ENCODE measurements around the gene AIF1L. TPM values are rescaled to one million over a fixed set of nuclear protein-coding genes. Genes with fewer than 3 reads are reported as not detected.

AIF1L gene
- total RNA-seq, 2 experiments from 2014 or later = not detected

GRCh38 chr9:131126059-131126426 is 29.7 kb downstream of the AIF1L start:
- H4K20me1 ChIP-seq (ENCODE audit: insufficient read depth, low read length) = no peaks in the 10 kb centered on the region; the same call in 1 of the 2 replicates
- peak overlapping the region; percentile 30; the same call in 1 of the 2 replicates for H2AFZ ChIP-seq (ENCODE audit: low read length)
- H3K4me1 ChIP-seq (ENCODE audit: insufficient read depth, low read length, poor library complexity, severe bottlenecking) = peaks cover 9% of the 10 kb centered on the region
- peaks cover 37% of the 10 kb centered on the region for H3K36me3 ChIP-seq (ENCODE audit: insufficient read depth, low read length)
- TF ChIP-seq CTCF (conservative IDR thresholded peaks at IDR 0.05; ENCODE audit: low read length) (no peak), EZH2phosphoT487 (IDR thresholded peaks at IDR 0.05; ENCODE audit: borderline replicate concordance, low read depth, low read length) (no peak)
- POLR2A ChIA-PET = interaction anchor here (1.6 kb wide), 1 partner anchor 27 kb away, joined by 4 read pairs; no protein-coding TSS in a partner anchor
- peak overlapping the region; percentile 81 for H3K4me3 ChIP-seq (ENCODE audit: low read depth, low read length, poor library complexity, severe bottlenecking)
- intact Hi-C loops (cut with micrococcal nuclease; ENCODE audit: unreplicated experiment) = no loop called here
- CTCF ChIA-PET (ENCODE audit: unreplicated experiment) = no interaction called here
- H3K9me3 ChIP-seq (ENCODE audit: low read length) = no peaks in the 10 kb centered on the region
- H3K79me2 ChIP-seq (ENCODE audit: insufficient read depth, low read depth, low read length) = peaks cover 24% of the 10 kb centered on the region
- peak overlapping the region; percentile 91 for H3K4me2 ChIP-seq (ENCODE audit: low read length)
- DNase-seq (ENCODE audit: low spot score) = no peak
- no peaks in the 10 kb centered on the region for H3K9me2 ChIP-seq (ENCODE audit: insufficient read depth, low read length)
- H3K27ac ChIP-seq (ENCODE audit: low read depth, low read length, poor library complexity, severe bottlenecking) = peak overlapping the region; percentile 17
- BruUV-seq (replicated peaks) = TSS peak; percentile 51

GRCh38 chr9:131129183-131129582 is 32.9 kb downstream of the AIF1L start:
- Histone ChIP-seq H3K4me1 (ENCODE audit: insufficient read depth, low read length, poor library complexity, severe bottlenecking) (peaks cover 9% of the 10 kb centered on the region), H2AFZ (ENCODE audit: low read length) (no peak overlapping the region), H3K4me3 (ENCODE audit: low read depth, low read length, poor library complexity, severe bottlenecking) (no peak overlapping the region), H3K27ac (ENCODE audit: low read depth, low read length, poor library complexity, severe bottlenecking) (no peak overlapping the region), H3K36me3 (ENCODE audit: insufficient read depth, low read length) (peaks cover 67% of the 10 kb centered on the region), H3K9me3 (ENCODE audit: low read length) (no peaks in the 10 kb centered on the region), H3K79me2 (ENCODE audit: insufficient read depth, low read depth, low read length) (peaks cover 24% of the 10 kb centered on the region), H4K20me1 (ENCODE audit: insufficient read depth, low read length) (no peaks in the 10 kb centered on the region; the same call in 1 of the 2 replicates), H3K9me2 (ENCODE audit: insufficient read depth, low read length) (no peaks in the 10 kb centered on the region), H3K4me2 (ENCODE audit: low read length) (no peak overlapping the region)
- no TSS peak for BruUV-seq (replicated peaks)
- ChIA-PET POLR2A (interaction anchor here (0.7 kb wide), 1 partner anchor 204 kb away, joined by 4 read pairs; no protein-coding TSS in a partner anchor), CTCF (ENCODE audit: unreplicated experiment) (no interaction called here)
- no peak for DNase-seq (ENCODE audit: low spot score)
- TF ChIP-seq EZH2phosphoT487 (IDR thresholded peaks at IDR 0.05; ENCODE audit: borderline replicate concordance, low read depth, low read length) (no peak), CTCF (conservative IDR thresholded peaks at IDR 0.05; ENCODE audit: low read length) (no peak)
- intact Hi-C loops (cut with micrococcal nuclease; ENCODE audit: unreplicated experiment) = no loop called here

GRCh38 chr9:131138676-131139075 is 42.3 kb downstream of the AIF1L start:
- no TSS peak for BruUV-seq (replicated peaks)
- H3K79me2 ChIP-seq (ENCODE audit: insufficient read depth, low read depth, low read length) = no peaks in the 10 kb centered on the region
- no peak for DNase-seq (ENCODE audit: low spot score)
- no peak overlapping the region for H3K4me3 ChIP-seq (ENCODE audit: low read depth, low read length, poor library complexity, severe bottlenecking)
- TF ChIP-seq EZH2phosphoT487 (IDR thresholded peaks at IDR 0.05; ENCODE audit: borderline replicate concordance, low read depth, low read length) (no peak), CTCF (conservative IDR thresholded peaks at IDR 0.05; ENCODE audit: low read length) (no peak)
- H3K27ac ChIP-seq (ENCODE audit: low read depth, low read length, poor library complexity, severe bottlenecking) = no peak overlapping the region
- H4K20me1 ChIP-seq (ENCODE audit: insufficient read depth, low read length) = no peaks in the 10 kb centered on the region
- H3K9me2 ChIP-seq (ENCODE audit: insufficient read depth, low read length) = no peaks in the 10 kb centered on the region
- ChIA-PET CTCF (ENCODE audit: unreplicated experiment) (interaction anchor here (0.6 kb wide), 2 partner anchors 13 to 32 kb away, joined by 3 read pairs; partner anchors contain the start of gene NUP214), POLR2A (interaction anchor here (0.6 kb wide), 1 partner anchor 61 kb away, joined by 4 read pairs; no protein-coding TSS in a partner anchor)
- no peak overlapping the region for H2AFZ ChIP-seq (ENCODE audit: low read length)
- H3K36me3 ChIP-seq (ENCODE audit: insufficient read depth, low read length) = peaks cover 99% of the 10 kb centered on the region
- H3K4me1 ChIP-seq (ENCODE audit: insufficient read depth, low read length, poor library complexity, severe bottlenecking) = no peaks in the 10 kb centered on the region
- no peak overlapping the region for H3K4me2 ChIP-seq (ENCODE audit: low read length)
- intact Hi-C loops (cut with micrococcal nuclease; ENCODE audit: unreplicated experiment) = no loop called here
- no peaks in the 10 kb centered on the region for H3K9me3 ChIP-seq (ENCODE audit: low read length)

All from OCI-LY7 (cell line).